NCI-H2081 treated with DMSO at 0.1 percent for 48 hours (cell line): ENCODE measurements around the gene KANK4.

Source experiments
- DNase-seq: peaks from one replicate; lab custom pipeline; 2025; lab: John Stamatoyannopoulos, UW

The KANK4 gene

DNA sequence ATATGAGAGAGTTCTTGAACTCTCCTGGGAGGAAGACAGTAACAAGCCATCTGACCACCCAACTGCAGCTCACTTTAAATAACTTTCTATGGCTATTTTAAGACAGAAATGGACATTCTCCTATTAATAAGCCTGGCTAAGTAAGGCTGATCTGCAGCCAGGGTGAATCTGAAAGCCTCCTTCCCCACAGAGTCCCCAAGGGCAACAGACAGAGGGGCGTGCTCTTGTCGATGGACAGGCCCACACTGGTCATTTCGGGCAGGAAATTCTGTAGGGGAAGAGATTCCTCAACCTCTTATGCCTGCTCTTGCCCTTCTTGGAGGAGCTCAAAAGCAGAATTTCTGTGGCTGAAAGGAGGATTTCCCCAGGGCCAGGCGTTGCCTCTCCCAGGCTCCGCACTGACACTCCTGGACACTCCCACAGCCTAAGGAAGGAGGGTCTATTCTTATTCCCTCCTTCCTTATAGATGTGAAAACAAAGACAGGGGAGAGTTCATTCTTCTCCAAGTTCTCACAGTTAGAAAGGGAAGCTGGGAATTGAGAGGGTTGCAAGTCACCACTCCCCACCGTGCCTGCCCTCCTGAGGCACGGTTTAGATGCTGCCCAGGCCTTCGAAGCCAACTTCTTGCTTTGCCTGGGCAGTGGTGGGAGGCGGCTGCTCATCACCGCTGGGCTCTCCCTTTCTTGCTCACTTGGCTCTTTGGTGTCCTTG, 17.9 kb upstream of the KANK4 start:
- no peak for DNase-seq

DNA sequence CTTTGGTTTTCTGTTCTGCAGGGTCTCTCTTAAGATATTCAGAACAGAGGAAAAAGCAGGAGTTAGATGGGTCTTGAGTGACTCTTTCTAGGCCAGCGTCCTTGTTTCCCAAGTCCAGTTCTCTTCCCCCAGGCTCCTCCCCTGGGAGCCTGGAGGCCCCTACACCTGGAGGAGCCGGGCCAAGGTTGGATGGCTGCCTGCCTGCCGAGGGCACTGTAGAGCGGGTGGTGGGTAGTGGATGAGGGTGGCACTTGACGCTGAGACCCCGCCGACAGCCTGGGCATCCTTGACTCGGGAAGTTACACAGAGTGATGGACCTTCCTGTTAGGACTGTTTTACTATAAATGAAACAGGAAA, 17.4 kb upstream of the KANK4 start:
- DNase-seq, result no peak

DNA sequence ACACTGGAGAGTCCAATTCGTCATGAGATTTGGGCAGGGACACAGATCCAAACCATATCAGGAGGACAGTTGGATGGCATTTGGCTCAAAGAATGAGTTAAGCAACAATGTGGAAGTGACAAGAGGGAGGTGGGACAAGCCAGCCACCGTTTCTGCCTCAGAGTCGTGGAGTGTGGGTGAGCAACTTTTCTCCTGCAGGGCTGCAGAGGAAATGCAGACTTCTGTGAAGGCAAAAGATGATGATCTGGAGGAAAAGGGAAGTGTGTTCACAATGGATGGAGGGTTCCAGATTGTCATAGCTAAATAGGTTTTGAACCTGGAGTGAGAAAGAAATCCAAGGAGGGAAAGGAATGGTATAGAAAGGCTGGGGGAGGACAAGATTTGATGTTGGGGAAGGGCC, 16.4 kb upstream of the KANK4 start:
- DNase-seq, result no peak

DNA sequence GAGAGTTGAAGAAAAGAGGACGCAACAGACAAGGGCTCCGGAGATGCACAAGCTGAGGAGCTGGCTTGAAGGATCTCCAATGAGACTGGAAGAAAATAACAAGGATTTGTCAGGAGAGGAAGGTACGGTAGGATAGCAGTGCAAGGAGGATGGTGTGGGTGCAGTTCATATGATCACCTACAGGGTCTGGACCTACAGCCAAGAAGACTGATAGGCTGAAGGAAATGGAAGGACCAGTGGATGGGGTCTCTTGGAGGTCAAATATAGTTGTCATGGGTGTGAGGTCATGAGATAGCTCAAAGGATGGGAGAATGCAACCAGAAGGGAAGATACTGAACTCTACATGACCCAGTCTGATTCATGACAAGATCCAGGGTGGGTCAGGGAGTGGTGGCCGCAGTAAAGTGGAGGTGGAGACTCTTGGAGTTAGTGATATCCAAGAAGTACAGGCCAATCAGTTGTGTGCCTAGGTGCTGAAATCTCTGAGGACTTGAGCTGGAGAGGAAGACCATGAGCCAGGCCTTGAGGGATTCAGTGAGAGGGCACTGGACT, 15.3 kb upstream of the KANK4 start:
- DNase-seq, result no peak

DNA sequence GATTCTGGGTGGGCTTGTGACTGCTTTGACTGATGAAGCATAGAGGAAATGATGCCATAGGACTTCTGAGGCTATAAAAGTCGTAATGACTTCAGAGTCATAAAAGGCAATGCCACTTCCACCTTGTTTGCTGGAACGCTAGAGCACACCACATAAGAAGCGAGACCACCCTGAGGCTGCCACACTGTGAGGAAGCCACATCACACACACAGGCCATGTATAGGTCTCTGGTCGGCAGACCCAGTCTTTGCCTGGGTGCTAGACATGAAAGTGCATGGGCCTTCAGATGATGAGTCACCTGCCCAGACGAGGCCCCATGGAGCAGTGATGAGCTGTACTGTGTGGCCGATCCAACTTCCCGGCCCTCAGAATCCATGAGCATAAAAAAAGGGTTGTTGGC, 14.2 kb upstream of the KANK4 start:
- no peak for DNase-seq

DNA sequence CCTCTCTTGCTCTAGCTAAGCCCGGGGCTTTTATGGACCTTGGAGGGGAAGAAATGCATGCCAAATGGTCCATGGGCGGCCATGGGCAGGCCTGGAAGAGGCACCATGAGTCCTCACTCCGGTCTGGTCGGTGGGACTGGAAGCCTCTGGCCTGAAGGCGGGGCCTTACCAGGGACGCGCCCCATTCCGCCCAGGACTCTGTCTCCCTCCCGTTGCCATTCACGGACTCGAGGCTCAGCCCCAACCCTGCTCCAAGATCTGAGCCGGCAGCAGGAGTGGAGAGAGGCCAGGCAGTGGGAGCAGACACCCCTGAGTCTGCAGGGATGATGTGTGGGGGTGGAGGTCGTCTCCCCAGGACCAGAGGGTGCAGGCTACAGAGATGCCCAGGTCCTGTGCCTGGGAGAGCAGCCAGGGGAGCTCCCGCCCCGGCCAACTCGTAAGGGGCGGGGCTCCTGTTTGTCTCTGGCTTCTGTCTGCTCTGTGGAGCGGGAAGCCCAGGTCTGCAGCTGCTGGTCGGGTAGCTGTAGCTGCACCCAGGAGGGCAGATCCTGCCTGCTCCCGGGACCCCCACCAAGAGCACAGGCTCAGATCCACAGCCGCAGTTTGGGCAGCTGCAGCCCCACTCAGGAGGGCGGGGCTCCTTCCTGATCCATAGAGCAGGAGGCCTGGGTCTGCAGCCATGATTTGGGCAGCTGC, 8.3 kb upstream of the KANK4 start:
- no peak for DNase-seq

DNA sequence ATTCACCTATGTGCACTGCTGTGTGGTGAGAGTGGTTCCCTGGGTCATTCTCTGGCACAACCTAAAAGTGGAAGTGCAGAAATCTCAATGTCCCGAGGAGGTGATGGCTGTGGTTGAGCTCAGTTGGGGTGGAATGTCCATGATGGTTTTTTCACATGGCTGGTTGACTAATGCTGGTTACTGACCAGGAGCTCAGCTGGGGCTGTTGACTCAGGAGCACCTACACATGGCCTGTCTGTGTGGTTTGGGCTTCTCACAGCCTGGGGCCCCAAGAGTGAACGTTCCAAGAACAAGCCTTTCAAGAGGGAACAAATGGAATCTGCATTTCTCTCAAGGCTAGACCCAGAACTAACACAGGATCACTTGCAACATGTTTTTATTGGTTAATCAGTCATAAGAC, 6.4 kb upstream of the KANK4 start:
- no peak for DNase-seq

DNA sequence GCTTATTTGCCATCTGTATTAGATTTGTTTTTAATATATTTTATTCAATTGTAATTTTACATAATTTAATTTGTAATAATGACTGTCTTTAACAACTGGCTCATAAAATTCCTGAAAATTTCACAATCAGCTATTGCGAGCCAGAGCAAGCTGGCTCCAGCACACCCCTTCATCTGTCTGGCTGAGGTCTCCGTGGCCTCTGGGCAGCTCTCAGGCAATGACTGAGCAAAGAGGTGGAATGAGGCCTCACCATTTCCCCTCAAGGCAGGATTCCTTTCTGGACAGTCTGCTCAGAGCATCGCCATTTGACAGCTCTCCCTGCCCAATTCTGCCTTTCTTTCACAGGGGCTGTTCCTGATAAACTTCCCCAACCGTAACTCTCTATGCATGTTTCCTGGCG, 5.8 kb upstream of the KANK4 start:
- no peak for DNase-seq

DNA sequence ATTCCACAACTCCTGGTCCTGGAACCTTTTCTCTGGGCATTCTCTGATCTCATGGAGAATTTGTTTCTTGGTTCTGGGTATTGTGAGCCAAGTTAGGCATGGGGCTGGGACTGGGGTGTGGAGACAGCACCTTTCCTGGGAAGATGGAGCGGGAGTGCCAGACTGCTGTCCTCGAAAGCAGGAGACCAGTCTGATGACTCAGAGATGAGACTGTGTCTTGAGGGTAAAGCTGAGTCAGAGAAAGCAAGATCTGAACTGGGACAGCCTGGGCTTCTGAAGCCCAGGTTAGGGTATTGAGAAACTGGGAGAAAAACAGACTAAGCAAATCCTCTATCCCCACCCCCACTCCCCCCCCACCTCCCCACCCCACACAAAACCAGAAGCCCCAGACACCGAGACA, 2.2 kb upstream of the KANK4 start:
- no peak for DNase-seq

DNA sequence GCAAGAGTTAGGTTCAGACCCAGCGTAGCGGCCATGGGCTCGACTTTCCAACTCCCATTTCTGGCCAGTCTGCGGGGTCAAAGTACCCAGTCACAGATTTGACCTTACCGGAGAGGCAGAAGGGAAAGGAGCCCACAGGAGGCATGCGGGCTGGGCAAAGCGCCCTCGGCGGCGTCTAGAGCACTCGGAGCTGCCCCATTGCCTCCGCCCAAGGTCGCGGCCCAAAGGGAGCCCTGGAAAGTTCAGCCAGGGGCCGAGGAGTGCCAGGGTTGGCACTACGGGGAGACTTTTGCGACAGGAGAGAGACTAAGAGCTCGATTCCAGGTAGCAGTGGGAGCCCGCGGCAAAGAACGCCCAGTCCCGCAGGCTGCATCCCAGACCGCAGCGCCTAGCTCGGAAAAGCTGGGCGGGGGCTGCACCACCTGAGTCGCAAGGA, 896 bp downstream of the KANK4 start:
- DNase-seq, result no peak

DNA sequence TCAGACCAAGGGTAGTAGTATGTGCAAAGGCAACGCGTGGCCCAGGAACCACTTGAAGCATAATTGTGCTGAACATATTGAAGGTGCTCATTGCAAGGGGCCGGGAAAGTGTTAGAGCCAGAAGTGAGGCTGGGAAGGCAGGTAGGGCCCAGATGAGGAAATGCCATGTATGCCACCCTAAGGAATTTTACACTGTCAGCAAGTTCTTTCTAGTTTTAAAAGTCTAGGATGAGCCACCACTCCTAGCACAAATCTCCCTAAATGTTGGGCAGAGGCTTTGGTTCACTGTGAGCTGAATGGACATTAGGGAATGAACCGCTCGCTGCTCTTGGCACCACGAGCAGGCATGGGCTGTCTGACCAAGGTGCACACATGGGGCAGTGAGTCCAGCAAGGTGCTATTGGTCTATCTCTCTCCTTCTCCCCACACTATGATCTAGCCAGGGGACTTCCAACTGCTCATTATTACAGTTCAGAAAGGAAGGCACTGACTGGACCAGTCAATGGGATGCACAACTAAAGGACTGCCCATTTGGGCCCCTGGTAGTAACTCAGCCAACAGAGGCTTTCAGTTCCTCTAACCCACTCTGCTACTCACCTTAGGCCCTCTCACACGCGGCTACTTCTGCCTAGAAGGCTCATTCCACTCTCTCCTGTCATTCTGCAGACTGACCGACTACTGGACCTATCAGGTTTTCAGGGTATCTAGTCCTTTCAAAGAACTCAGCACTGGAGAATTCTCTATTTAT, 2.0 kb downstream of the KANK4 start:
- DNase-seq, result no peak

DNA sequence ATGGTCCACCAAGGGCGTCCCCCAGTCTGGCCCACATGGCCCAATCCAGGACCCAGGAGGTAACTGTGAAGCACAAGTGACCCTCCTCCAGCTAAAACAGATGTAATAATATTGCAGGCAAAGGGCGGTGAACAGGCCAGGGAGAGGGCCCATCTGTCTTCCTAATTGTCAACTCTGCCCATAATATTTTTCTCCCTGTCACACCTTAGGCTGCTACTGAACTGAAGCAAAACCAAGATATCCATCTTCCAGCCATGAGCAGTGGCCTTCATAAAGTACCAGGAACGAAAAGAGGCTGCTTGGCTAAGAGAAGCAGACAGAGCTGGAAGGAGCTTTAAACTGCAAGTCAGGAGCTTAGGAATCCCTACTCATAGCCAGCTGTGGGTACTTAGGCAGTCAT, 3.1 kb downstream of the KANK4 start:
- DNase-seq, result no peak

DNA sequence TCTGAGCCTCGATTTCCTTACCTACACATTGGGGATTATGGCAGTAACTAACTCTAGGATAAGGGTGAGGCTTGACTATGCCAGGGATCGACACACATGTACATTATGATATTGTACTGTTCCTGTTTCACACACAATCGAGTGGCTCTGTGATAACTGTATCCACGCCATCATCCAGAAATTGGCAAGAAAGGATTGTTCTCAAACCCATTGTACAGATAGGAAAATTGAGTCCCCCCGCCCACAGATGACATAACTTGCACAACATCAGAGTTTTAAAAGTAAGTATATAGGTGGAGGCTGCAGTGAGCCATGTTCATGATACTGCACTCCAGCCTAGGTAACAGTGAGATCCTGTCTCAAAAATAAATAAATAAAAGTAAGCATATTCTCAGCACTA, 3.8 kb downstream of the KANK4 start:
- no peak for DNase-seq

DNA sequence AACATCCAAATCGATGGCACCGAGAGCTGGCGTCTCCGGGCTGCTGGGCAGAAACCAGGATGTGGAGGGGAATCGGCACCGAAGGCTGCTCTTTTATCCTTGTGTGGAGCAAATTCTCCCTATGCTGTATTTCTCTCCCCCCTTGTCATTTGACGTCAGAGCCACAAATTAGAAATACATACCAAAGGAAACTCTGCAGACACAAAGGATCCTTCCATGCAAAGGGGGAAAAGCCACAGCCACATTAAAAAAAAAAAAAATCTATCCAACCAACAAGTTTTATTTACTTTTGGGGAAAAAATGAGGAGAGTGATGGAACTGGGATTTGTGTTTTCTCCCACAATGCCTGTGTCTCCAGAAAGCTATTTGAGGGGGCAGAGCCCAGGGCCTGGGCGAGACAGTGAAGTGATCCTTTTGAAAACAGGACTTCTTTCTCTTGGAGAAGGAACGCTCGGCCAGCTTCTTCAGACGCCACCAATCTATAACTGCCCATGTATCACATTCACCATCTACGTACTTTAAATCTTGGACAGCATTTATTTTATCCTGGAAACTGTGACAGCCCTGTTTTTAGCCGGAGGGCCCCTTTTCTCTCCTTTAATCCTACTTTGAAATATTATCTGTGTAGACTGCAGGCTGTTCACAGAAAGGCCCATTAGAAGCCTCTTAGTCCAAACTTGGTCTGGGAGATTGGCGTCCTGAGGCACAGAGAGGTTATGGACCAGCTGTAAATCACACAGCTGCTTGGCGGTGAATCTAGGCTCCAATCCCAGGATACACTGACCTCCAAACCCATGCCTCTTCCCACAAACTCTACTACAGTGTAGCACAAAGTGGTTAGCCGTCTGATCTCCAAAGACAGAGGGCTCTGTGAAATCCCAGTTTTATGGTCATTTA, 4.5 kb downstream of the KANK4 start:
- no peak for DNase-seq

DNA sequence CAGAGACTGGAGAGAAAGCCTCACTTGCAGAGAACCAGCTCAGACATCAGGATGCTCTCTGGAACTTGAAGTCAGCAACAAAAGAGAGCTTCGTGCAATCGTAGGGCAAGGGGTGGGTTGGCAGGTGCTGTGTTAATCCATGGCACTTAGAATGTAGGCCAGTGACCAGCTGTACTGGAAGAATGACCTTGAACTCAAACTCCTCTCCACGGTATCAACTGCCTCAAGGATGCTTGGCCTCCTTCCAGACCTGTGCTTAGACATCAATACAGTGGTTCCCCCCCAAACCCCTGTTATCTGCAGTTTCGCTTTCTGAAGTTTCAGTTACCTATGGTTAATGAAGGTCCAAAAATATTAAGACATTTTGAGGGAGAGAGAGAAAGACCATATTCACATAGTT, 6.5 kb downstream of the KANK4 start:
- no peak for DNase-seq

DNA sequence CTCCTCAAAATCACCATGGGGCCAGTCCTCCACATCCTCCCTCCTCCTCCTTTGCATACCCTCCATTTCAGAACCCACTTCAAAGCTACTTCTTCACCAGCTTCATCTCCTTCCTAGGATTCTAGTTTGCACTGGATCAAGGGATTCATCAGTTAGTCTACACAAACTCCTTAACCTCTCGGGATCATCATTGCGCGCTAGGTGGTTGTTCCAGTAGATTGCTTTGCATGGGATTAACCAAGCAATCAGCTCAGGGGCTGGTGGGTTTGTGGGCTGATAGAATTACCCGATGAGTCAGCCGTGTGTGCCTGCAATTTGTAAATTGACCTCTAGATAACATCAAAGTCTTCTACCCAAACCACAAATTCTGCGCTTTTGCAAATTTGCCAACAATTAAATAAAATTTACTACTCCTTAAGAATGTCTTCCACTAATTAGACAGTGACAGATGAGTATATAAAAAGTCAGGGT, 7.7 kb downstream of the KANK4 start:
- DNase-seq, result no peak

DNA sequence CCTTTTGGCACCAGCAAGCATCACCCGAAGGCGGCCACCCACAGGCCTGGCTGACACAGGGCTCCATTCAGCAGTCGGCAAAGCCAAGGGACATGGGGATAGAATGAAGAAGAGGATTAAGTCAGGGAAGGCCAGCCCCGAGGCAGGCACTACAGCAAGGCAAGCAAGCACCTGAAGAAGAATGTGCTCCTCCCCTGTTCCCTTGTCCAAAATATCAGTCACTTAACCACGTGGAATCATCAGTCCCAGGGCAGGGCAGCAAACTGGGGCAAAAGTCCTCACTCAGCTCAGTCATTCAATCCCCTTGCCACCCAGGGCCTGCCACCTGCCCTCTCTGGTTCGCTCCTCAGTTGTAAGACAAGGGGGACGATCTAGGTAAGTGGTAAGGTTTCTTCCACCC, 9.3 kb downstream of the KANK4 start:
- no peak for DNase-seq

DNA sequence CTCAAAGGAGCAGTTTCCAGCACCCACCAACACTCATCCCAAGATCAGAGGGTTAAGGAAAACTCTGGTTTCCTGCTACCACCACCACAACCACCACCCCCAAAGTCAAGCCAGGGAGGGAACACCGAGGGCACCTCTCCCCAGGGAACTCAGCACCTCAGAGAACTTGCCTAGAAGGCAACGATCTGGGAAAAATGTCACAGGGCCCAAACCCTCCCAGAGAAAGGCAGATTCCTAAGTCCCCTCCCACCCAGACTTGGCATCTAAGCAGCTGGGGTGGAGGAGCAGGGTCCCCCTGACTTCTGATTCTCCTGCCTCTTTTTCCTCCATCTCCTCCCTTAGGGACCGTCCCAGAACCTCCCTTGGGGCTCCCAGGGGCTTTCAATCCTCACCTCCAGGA, 10.6 kb downstream of the KANK4 start:
- no peak for DNase-seq

DNA sequence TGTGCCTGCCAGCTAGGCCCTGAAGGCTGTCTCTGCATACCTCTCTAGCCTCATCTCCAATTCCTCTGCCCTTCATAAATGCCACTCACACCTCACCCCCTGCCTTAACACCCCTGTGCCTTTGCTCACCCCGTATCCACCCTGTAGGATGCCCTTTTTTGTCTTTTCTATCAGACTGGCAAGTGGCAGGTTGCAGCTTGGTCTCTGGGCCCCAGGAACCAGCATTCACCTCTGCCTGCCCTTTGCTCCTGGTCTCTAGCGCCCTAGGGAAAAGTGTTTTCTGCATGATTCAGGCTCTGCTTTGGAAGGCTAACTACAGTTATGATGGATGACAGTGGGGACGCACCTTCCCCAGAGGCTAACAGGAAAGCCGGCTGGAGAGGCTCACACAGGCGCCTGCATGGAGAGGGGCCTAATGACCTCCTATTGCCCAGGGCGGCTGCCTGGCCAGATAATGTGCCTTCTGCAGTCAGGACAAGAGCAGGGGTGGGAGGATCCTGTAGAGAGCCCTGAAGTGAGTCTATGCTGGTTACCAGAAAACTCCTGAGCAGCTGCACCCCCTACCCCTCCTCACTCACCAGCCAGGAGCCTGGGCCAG, 11.2 kb downstream of the KANK4 start:
- DNase-seq, result no peak

DNA sequence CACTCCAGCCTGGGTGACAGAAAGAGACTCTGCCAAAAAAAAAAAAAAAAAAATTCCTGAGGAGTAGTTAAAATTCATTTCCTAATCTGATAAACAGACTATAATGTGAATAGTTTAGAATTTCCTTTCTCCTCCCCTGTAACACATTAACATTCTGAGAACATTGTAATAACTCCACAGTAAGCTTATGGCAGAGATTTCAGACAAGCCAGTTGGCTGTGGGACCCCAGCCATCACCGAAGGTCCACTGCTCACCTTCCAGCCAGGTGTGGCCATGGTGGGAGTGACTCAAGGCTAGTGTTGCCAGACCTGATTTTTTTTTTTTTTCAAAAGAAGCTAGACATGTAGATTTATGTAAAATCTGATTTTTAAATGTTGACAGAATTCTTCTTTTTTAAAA, 11.8 kb downstream of the KANK4 start:
- no peak for DNase-seq

DNA sequence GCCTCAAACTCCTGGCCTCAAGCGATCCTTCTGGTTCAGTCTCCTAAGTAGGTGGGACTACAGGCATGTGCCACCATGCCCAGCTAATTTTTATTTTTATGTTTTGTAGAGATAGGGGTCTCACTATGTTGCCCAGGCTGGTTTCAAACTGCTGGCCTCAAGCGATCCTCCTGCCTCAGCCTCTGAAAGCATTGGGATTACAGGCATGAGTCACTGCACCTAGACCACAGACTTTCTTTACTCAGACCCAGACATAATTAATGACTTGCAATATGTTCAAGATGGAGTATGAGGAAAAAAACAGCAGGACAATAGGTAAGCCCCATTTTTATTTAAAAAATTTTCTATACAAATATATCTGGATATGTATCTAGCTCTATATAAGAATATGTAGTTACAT, 13.2 kb downstream of the KANK4 start:
- DNase-seq, result no peak

DNA sequence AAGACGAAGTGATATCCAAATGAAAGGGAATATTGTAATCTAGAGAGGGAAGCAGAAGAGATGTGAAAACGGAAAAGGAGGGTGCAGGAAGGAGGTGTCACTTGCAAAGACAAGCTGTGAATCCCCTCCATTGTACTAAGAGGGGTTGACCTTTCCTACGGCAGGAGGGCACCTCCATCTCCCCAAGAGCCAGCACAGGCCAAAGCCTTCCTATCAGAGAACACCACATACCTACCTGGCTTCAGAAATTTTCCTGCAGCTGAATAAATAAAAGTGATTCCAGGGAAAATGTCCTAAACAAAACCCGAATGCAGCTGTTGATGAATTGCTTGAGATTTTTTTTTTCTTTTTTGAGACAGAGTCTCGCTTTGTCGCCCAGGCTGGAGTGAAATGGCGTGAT, 14.3 kb downstream of the KANK4 start:
- no peak for DNase-seq
